Measurements from ENCODE around the gene TANGO6.

TANGO6 gene

GRCh38 chr16:68936736-68937631 is 93.7 kb downstream of the TANGO6 start:
- peaks cover 5% of the 10 kb centered on the region for H3K36me3 ChIP-seq (ENCODE audit: insufficient read depth, low read length)
- H3K9me3 ChIP-seq (ENCODE audit: low read length), result peaks cover 7% of the 10 kb centered on the region

DNA sequence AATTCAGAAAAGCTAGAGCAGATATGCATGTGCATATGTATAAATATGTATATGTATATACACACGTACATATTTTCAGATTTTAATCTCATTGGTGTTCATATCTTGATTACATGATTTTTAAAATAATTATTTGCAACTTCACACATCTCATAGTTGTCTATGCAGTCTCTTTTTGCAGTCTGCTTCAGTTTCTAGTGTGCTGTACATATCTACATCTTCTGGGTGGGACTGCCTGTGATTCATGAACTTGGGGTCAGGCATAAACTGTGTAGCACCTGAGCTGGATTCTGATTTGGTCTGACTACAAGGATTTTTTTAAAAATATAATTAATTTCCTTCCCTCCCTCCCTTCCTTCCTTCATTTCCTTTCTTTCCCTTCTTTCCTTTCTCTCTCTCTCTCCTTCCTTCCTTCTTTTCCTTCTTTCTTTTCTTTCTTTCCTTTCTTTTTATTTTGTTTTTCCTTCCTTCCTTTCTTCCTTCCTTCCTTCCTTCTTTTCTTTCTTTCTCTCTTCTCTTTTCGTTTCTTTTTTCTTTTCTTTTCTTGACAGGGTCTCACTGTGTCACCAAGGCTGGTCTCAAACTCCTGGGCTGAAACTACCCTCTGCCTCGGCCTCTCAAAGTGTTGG is 96.5 kb downstream of the TANGO6 start:
- Histone ChIP-seq H2AFZ (ENCODE audit: low read depth, low read length) (no peak overlapping the region), H3K4me1 (ENCODE audit: insufficient read depth, low read length) (no peaks in the 10 kb centered on the region), H3K4me3 (ENCODE audit: low read length) (no peak overlapping the region), H3K36me3 (ENCODE audit: insufficient read depth, low read length) (peaks cover 2% of the 10 kb centered on the region), H3K27me3 (ENCODE audit: insufficient read depth, low read length) (no peaks in the 10 kb centered on the region), H3K9me3 (ENCODE audit: low read length) (peaks cover 5% of the 10 kb centered on the region)

More at GRCh38 chr16:68936736-68937631, 93.7 kb downstream of the TANGO6 start:
- H3K4me3 ChIP-seq (ENCODE audit: low read length), result no peak overlapping the region
- H3K4me1 ChIP-seq (ENCODE audit: insufficient read depth, low read length), result no peaks in the 10 kb centered on the region
- no peaks in the 10 kb centered on the region for H3K27me3 ChIP-seq (ENCODE audit: insufficient read depth, low read length)
- no peak overlapping the region for H2AFZ ChIP-seq (ENCODE audit: low read depth, low read length)

DNA sequence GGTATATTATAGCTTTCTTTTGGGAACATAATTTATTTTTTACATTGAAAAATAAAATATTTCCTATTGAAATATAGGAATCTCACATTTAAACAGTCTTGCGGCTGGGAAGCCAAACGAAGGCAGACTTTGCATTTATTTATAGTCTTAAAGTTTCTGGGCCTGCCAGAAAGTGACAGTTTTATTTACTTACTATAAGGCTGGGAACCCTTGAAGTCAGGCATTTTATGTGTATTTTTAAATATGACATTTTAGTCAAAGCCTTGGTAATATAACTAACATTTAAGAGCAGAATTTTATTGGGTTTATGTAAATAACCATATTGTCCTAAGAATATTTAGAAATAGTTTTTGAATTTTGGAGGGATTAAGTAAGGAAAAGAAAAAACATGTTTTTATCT is 97.5 kb downstream of the TANGO6 start:
- Histone ChIP-seq H3K4me1 (ENCODE audit: insufficient read depth, low read length) (no peaks in the 10 kb centered on the region), H3K27me3 (ENCODE audit: insufficient read depth, low read length) (no peaks in the 10 kb centered on the region), H2AFZ (ENCODE audit: low read depth, low read length) (no peak overlapping the region), H3K4me3 (ENCODE audit: low read length) (no peak overlapping the region), H3K36me3 (ENCODE audit: insufficient read depth, low read length) (peaks cover 2% of the 10 kb centered on the region), H3K9me3 (ENCODE audit: low read length) (peaks cover 5% of the 10 kb centered on the region)

GRCh38 chr16:68943961-68944360 is 100.6 kb downstream of the TANGO6 start:
- H3K4me3 ChIP-seq (ENCODE audit: low read length), result no peak overlapping the region

GRCh38 chr16:68948230-68948910 is 105.0 kb downstream of the TANGO6 start:
- H3K4me3 ChIP-seq (ENCODE audit: low read length), result no peak overlapping the region
- no peaks in the 10 kb centered on the region for H3K4me1 ChIP-seq (ENCODE audit: insufficient read depth, low read length)
- H3K27me3 ChIP-seq (ENCODE audit: insufficient read depth, low read length), result no peaks in the 10 kb centered on the region
- peaks cover 5% of the 10 kb centered on the region for H3K9me3 ChIP-seq (ENCODE audit: low read length)
- H3K36me3 ChIP-seq (ENCODE audit: insufficient read depth, low read length), result no peaks in the 10 kb centered on the region
- H2AFZ ChIP-seq (ENCODE audit: low read depth, low read length), result no peak overlapping the region

More at GRCh38 chr16:68943961-68944360, 100.6 kb downstream of the TANGO6 start:
- Histone ChIP-seq H3K9me3 (ENCODE audit: low read length) (peaks cover 5% of the 10 kb centered on the region), H3K27me3 (ENCODE audit: insufficient read depth, low read length) (no peaks in the 10 kb centered on the region), H3K36me3 (ENCODE audit: insufficient read depth, low read length) (no peaks in the 10 kb centered on the region), H2AFZ (ENCODE audit: low read depth, low read length) (no peak overlapping the region), H3K4me1 (ENCODE audit: insufficient read depth, low read length) (no peaks in the 10 kb centered on the region)

- no peaks in the 10 kb centered on the region for H3K27me3 ChIP-seq (ENCODE audit: insufficient read depth, low read length)
- H3K9me3 ChIP-seq (ENCODE audit: low read length), result no peaks in the 10 kb centered on the region
- H2AFZ ChIP-seq (ENCODE audit: low read depth, low read length), result no peak overlapping the region
- no peak overlapping the region for H3K4me3 ChIP-seq (ENCODE audit: low read length)
- H3K4me1 ChIP-seq (ENCODE audit: insufficient read depth, low read length), result peaks cover 14% of the 10 kb centered on the region
- no peaks in the 10 kb centered on the region for H3K36me3 ChIP-seq (ENCODE audit: insufficient read depth, low read length)
Observed at GRCh38 chr16:68951991-68952877, 108.9 kb downstream of the TANGO6 start.

- Histone ChIP-seq H2AFZ (ENCODE audit: low read depth, low read length) (no peak overlapping the region), H3K36me3 (ENCODE audit: insufficient read depth, low read length) (no peaks in the 10 kb centered on the region), H3K4me3 (ENCODE audit: low read length) (no peak overlapping the region), H3K4me1 (ENCODE audit: insufficient read depth, low read length) (peaks cover 14% of the 10 kb centered on the region), H3K27me3 (ENCODE audit: insufficient read depth, low read length) (no peaks in the 10 kb centered on the region), H3K9me3 (ENCODE audit: low read length) (no peaks in the 10 kb centered on the region)
Observed at GRCh38 chr16:68954911-68955635, 111.7 kb downstream of the TANGO6 start.

DNA sequence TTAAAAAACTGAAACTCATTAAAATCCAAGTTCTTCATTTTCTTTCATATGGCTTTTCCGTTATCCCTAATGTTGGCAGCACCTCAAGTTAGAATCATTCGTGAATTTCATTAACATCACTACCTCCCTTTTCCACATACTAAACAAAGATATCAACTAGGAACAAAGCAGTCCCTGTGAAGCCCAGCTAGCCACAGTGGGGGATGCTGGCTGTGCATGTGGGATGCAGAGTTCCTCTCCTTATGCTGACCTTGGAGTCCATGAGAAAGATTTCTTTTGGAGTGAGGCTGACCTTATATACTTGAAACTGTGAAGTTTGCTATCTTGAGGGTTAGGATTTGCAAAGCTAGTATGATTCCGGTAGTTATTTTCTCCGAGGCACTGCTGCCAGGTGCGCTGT is 117.6 kb downstream of the TANGO6 start:
- H2AFZ ChIP-seq (ENCODE audit: low read depth, low read length), result no peak overlapping the region
- no peak overlapping the region for H3K4me3 ChIP-seq (ENCODE audit: low read length)
- peaks cover 6% of the 10 kb centered on the region for H3K4me1 ChIP-seq (ENCODE audit: insufficient read depth, low read length)
- no peaks in the 10 kb centered on the region for H3K36me3 ChIP-seq (ENCODE audit: insufficient read depth, low read length)
- no peaks in the 10 kb centered on the region for H3K9me3 ChIP-seq (ENCODE audit: low read length)
- no peaks in the 10 kb centered on the region for H3K27me3 ChIP-seq (ENCODE audit: insufficient read depth, low read length)

GRCh38 chr16:68961778-68962402 is 118.6 kb downstream of the TANGO6 start:
- H3K9me3 ChIP-seq (ENCODE audit: low read length), result no peaks in the 10 kb centered on the region
- peaks cover 6% of the 10 kb centered on the region for H3K4me1 ChIP-seq (ENCODE audit: insufficient read depth, low read length)
- H3K27me3 ChIP-seq (ENCODE audit: insufficient read depth, low read length), result no peaks in the 10 kb centered on the region
- no peak overlapping the region for H2AFZ ChIP-seq (ENCODE audit: low read depth, low read length)
- H3K4me3 ChIP-seq (ENCODE audit: low read length), result no peak overlapping the region
- H3K36me3 ChIP-seq (ENCODE audit: insufficient read depth, low read length), result no peaks in the 10 kb centered on the region

DNA sequence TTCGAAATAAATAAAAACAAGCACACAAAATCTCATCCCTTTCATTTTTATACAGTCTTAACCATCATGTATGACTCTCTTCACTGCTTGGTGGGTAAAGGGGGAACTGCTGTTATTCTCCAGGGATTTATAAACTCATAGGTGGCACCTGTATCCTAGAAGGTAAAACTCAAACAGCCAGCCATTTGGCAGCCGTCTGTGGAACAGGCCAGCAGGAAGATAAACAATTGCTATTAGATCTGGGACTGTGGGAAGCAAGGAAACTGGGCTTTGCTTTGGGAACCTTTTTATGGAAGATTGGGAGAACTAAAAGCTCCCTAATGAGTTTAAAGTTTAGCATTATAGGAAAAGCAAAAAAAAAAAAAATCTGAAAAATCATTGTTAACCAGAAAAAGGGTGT is 126.0 kb downstream of the TANGO6 start:
- Histone ChIP-seq H2AFZ (ENCODE audit: low read depth, low read length) (no peak overlapping the region), H3K36me3 (ENCODE audit: insufficient read depth, low read length) (no peaks in the 10 kb centered on the region), H3K4me1 (ENCODE audit: insufficient read depth, low read length) (peaks cover 14% of the 10 kb centered on the region), H3K9me3 (ENCODE audit: low read length) (no peaks in the 10 kb centered on the region), H3K27me3 (ENCODE audit: insufficient read depth, low read length) (no peaks in the 10 kb centered on the region), H3K4me3 (ENCODE audit: low read length) (no peak overlapping the region)

DNA sequence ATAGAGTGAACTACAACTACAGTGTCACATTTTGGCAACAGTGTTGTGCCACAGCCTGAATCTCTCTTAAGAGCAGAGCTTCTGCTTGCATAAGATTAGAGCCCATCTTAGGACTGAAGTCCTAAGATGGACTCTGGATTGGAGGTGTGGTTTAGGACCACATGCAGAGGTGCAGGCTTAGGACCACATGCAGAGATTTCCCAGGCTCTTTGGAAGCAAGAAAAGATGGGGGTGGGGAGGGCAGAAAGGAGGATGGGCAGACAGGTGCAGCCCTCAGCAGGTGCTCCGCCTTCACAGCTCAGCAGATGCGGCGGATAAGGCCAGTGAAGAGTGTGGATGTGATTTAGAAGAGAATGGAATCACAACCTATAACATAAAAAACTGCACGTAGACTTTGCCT is 128.7 kb downstream of the TANGO6 start:
- no peak overlapping the region for H2AFZ ChIP-seq (ENCODE audit: low read depth, low read length)
- no peaks in the 10 kb centered on the region for H3K27me3 ChIP-seq (ENCODE audit: insufficient read depth, low read length)
- H3K4me1 ChIP-seq (ENCODE audit: insufficient read depth, low read length), result peaks cover 14% of the 10 kb centered on the region
- H3K4me3 ChIP-seq (ENCODE audit: low read length), result no peak overlapping the region
- H3K36me3 ChIP-seq (ENCODE audit: insufficient read depth, low read length), result peaks cover 9% of the 10 kb centered on the region
- H3K9me3 ChIP-seq (ENCODE audit: low read length), result no peaks in the 10 kb centered on the region

- Histone ChIP-seq H3K36me3 (ENCODE audit: insufficient read depth, low read length) (peaks cover 9% of the 10 kb centered on the region), H3K4me1 (ENCODE audit: insufficient read depth, low read length) (peaks cover 14% of the 10 kb centered on the region), H2AFZ (ENCODE audit: low read depth, low read length) (no peak overlapping the region), H3K27me3 (ENCODE audit: insufficient read depth, low read length) (no peaks in the 10 kb centered on the region), H3K9me3 (ENCODE audit: low read length) (no peaks in the 10 kb centered on the region), H3K4me3 (ENCODE audit: low read length) (no peak overlapping the region)
Observed at GRCh38 chr16:68972720-68973119, 129.4 kb downstream of the TANGO6 start.
